Panc1 (cell line): ENCODE results near the gene B3GALT4. TPM values are rescaled to one million over a fixed set of nuclear protein-coding genes. Genes with fewer than 3 reads are reported as not detected.

Experiments used
- ATAC-seq: fragments of 200-7000 bp; cut with Tn5 transposase; 2 replicates; pipeline ENCODE4 v1.9.1; 2020; ENCODE audit warnings: mild to moderate bottlenecking, moderate library complexity
- BruUV-seq: library from RNA; stranded (reverse); fragments of 400-500 nt; replicated peaks from 2 replicates; lab custom pipeline; 2021; lab: Mats Ljungman, UMichigan
- CTCF ChIA-PET: fragments of 300-600 bp; sonication (Branson Sonifier 250); formaldehyde crosslinking; loops from one replicate; lab custom pipeline; 2022; ENCODE audit warnings: antibody characterized with exemption; lab: Charles Lee
- POLR2A ChIA-PET: fragments of 300-600 bp; sonication (Branson Sonifier 250); formaldehyde crosslinking; loops from one replicate; lab custom pipeline; 2022; ENCODE audit warnings: antibody characterized with exemption; lab: Charles Lee
- DNase-seq: peaks from one replicate; pipeline ENCODE4 v3.0.0-alpha.2; 2010; ENCODE audit warnings: low read depth, low spot score
- H3K27ac ChIP-seq: 2 replicates; pipeline ENCODE4 v1.5.1; 2011; ENCODE audit warnings: mild to moderate bottlenecking, low read length, inconsistent platforms
- H3K27me3 ChIP-seq: fragments of 200-500 bp; sonication (Bioruptor generic); 2 replicates; pipeline ENCODE4 v1.6.0; 2014; ENCODE audit warnings: low read length, inconsistent platforms; ENCODE audit not compliant: control insufficient read depth, insufficient read depth
- H3K36me3 ChIP-seq: fragments of 200-500 bp; sonication (Bioruptor generic); 2 replicates; pipeline ENCODE4 v1.5.1; 2014; ENCODE audit warnings: inconsistent platforms, mild to moderate bottlenecking, low read length, moderate library complexity; ENCODE audit not compliant: control insufficient read depth, insufficient read depth
- H3K4me1 ChIP-seq: 2 replicates; pipeline ENCODE4 v1.5.1; 2011; ENCODE audit warnings: inconsistent platforms, mild to moderate bottlenecking, low read length, moderate library complexity; ENCODE audit not compliant: control insufficient read depth, insufficient read depth
- H3K4me3 ChIP-seq, 2 experiments: 2 replicates each; pipeline ENCODE4 v1.5.1; 2011 to 2012; ENCODE audit warnings: low read depth in 2 of 2, low read length in 2 of 2, mild to moderate bottlenecking in 2 of 2, inconsistent platforms in 1 of 2, moderate library complexity in 1 of 2
- H3K9me3 ChIP-seq: fragments of 200-500 bp; sonication (Bioruptor generic); 2 replicates; pipeline ENCODE4 v1.5.1; 2014; ENCODE audit warnings: low read depth, mild to moderate bottlenecking, inconsistent platforms, low read length, moderate library complexity; ENCODE audit not compliant: control insufficient read depth, insufficient read depth
- POLR2AphosphoS5 ChIP-seq: IDR thresholded peaks from 2 replicates; pipeline ENCODE4 v1.6.1; 2012; ENCODE audit warnings: mild to moderate bottlenecking, low read depth, low read length, moderate library complexity
- SIN3A ChIP-seq: IDR thresholded peaks from 2 replicates; pipeline ENCODE4 v1.6.1; 2012; ENCODE audit warnings: low read depth, mild to moderate bottlenecking, low read length, moderate library complexity, borderline replicate concordance; ENCODE audit not compliant: insufficient read depth
- TCF7L2 ChIP-seq: IDR thresholded peaks from 2 replicates; pipeline ENCODE4 v1.6.1; 2011; ENCODE audit warnings: mild to moderate bottlenecking, low read depth, low read length, inconsistent platforms
- in situ Hi-C: cut with HindIII; loops from 2 replicates; pipeline ENCODE4 v1.10.0; 2016; ENCODE audit warnings: low sequenced_read_pairs, low pct_unique_long_range_greater_than_20kb
- intact Hi-C: fragments of 100-400 bp; cut with micrococcal nuclease; formaldehyde crosslinking; loops from one replicate; pipeline ENCODE4 v1.10.0; 2022; ENCODE audit not compliant: unreplicated experiment
- total RNA-seq: library from RNA; stranded (reverse); gene quantifications from one replicate; pipeline ENCODE4 v1.2.1, GENCODE V29; 2021; ENCODE audit not compliant: unreplicated experiment
- TF ChIP-seq, protein P1 (sequence below): fragments of 450-650 bp; IDR thresholded peaks from 2 replicates; pipeline ENCODE4 v1.5.1; 2017; ENCODE audit warnings: mild to moderate bottlenecking
- TF ChIP-seq, protein P2 (sequence below), 2 experiments: IDR thresholded peaks; 2 replicates each; pipeline ENCODE4 v1.6.1; 2011 to 2012; ENCODE audit warnings: low read depth in 2 of 2, control low read depth in 1 of 2, low read length in 1 of 2, mild to moderate bottlenecking in 1 of 2, moderate library complexity in 1 of 2; ENCODE audit not compliant: insufficient read depth in 1 of 2

Gene B3GALT4
- total RNA-seq, 1 experiment from 2014 or later = 6.0 TPM

DNA sequence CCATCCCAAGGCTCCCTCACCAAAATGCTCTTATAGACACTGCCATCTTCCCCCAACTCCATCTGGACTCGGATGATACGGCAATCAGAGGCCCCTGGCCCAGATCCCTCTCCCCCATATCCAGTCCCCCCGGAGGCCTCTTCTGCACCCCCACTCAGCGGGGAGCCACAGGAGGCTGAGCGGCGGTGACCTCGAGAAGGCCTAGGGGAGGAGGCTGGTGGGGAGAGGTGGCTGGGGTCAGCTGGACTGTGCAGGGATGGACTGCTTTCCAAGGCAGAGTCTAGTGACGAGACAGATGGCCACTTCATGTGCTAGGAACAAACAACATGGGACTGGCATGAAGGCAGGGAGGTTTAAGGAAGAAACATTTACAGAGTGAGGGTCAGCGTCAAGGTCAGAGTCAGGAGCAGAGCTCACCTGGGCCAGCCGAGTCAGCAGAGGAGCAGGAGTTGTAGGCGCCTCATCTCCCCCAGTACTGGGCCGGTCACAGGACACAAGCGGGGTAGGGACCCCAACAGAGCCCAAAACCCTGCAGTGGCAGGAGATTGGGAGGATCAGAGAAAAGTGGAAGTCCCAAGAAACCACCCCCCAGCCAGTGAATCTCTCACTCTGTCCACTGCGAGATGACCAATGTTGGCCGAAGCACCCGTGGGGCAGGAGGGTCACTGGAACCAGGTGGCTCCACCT is 16.2 kb downstream of the B3GALT4 start:
- Histone ChIP-seq H3K4me1 (peaks cover 21% of the 10 kb centered on the region), H3K27me3 (no peaks in the 10 kb centered on the region), H3K4me3 (no peak overlapping the region), H3K27ac (no peak overlapping the region), H3K36me3 (peaks cover 2% of the 10 kb centered on the region; the same call in 1 of the 2 replicates), H3K9me3 (no peaks in the 10 kb centered on the region)
- in situ Hi-C loops (no loop called here), intact Hi-C loops (no loop called here)
- CTCF ChIA-PET = interaction anchor here (1.5 kb wide), 1 partner anchor 16 kb away, joined by 5 read pairs; no protein-coding TSS in a partner anchor
- BruUV-seq = no TSS peak
- ATAC-seq = no peak
- POLR2A ChIA-PET = no interaction called here
- no peak for TF ChIP-seq POLR2AphosphoS5
- TF ChIP-seq, protein P1, sequence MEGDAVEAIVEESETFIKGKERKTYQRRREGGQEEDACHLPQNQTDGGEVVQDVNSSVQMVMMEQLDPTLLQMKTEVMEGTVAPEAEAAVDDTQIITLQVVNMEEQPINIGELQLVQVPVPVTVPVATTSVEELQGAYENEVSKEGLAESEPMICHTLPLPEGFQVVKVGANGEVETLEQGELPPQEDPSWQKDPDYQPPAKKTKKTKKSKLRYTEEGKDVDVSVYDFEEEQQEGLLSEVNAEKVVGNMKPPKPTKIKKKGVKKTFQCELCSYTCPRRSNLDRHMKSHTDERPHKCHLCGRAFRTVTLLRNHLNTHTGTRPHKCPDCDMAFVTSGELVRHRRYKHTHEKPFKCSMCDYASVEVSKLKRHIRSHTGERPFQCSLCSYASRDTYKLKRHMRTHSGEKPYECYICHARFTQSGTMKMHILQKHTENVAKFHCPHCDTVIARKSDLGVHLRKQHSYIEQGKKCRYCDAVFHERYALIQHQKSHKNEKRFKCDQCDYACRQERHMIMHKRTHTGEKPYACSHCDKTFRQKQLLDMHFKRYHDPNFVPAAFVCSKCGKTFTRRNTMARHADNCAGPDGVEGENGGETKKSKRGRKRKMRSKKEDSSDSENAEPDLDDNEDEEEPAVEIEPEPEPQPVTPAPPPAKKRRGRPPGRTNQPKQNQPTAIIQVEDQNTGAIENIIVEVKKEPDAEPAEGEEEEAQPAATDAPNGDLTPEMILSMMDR = no peak
- TF ChIP-seq TCF7L2 = no peak
- TF ChIP-seq, protein P2, sequence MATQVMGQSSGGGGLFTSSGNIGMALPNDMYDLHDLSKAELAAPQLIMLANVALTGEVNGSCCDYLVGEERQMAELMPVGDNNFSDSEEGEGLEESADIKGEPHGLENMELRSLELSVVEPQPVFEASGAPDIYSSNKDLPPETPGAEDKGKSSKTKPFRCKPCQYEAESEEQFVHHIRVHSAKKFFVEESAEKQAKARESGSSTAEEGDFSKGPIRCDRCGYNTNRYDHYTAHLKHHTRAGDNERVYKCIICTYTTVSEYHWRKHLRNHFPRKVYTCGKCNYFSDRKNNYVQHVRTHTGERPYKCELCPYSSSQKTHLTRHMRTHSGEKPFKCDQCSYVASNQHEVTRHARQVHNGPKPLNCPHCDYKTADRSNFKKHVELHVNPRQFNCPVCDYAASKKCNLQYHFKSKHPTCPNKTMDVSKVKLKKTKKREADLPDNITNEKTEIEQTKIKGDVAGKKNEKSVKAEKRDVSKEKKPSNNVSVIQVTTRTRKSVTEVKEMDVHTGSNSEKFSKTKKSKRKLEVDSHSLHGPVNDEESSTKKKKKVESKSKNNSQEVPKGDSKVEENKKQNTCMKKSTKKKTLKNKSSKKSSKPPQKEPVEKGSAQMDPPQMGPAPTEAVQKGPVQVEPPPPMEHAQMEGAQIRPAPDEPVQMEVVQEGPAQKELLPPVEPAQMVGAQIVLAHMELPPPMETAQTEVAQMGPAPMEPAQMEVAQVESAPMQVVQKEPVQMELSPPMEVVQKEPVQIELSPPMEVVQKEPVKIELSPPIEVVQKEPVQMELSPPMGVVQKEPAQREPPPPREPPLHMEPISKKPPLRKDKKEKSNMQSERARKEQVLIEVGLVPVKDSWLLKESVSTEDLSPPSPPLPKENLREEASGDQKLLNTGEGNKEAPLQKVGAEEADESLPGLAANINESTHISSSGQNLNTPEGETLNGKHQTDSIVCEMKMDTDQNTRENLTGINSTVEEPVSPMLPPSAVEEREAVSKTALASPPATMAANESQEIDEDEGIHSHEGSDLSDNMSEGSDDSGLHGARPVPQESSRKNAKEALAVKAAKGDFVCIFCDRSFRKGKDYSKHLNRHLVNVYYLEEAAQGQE (IDR thresholded peaks at IDR 0.05; ENCODE audit: insufficient read depth in 1 of 2, low read depth in 2 of 2, low read length in 1 of 2) = no peak
- no peak for TF ChIP-seq SIN3A
- DNase-seq = no peak

DNA sequence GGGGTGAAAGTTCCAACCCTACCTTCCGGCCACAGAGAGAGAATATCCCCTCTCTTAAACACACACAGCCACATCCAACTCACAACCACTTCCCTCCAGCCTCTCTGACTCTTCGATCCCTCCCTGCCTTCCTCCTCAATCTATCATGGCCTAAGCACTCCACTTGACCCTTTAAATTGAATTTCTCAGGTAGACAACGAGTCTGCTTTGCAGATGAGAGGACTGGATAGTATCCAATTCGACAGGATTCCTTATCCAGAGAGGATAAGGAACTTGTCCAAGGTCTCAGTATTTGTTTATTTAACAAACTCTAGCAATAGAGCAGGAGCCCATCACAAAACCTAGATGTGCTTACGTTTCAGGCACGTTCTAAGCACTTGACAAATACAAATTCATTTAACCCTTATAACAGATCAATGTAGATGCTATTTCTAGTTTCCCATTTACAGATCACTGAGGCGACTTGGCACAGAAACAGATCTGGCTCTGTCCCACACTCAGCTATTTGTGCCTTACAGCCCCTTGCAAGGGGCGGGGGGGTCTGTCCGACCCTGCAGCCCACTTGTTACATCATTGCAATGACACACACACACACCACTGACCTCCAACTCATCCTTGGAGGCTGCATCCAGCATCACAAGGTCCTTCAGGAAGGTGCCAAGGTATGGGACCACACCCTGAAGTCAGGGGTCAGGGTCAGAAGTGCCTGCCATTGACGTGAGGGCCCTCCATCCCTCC is 17.3 kb downstream of the B3GALT4 start:
- peaks cover 2% of the 10 kb centered on the region; the same call in 1 of the 2 replicates for H3K36me3 ChIP-seq
- ChIA-PET POLR2A (no interaction called here), CTCF (no interaction called here)
- no peak overlapping the region for H3K4me3 ChIP-seq
- H3K27ac ChIP-seq = no peak overlapping the region
- no peak for DNase-seq
- H3K27me3 ChIP-seq = no peaks in the 10 kb centered on the region
- H3K4me1 ChIP-seq = peaks cover 19% of the 10 kb centered on the region
- TF ChIP-seq POLR2AphosphoS5 (no peak), SIN3A (no peak), TCF7L2 (no peak)
- TF ChIP-seq, protein P1 = no peak
- TF ChIP-seq, protein P2 (IDR thresholded peaks at IDR 0.05; ENCODE audit: insufficient read depth in 1 of 2, low read depth in 2 of 2, low read length in 1 of 2) = no peak
- in situ Hi-C loops = no loop called here
- no peak for ATAC-seq
- BruUV-seq = TSS peak; percentile 61
- intact Hi-C loops = no loop called here
- no peaks in the 10 kb centered on the region for H3K9me3 ChIP-seq
